BE2C (cell line): ENCODE results near the gene EIF5A.

Source experiments
- DNase-seq: peaks from one replicate; pipeline ENCODE4 v3.0.0-alpha.2; 2020
- H3K27me3 ChIP-seq: fragments of 250-450 bp; sonication (Bioruptor Pico); 2 replicates; pipeline ENCODE4 v1.5.1; 2020; ENCODE audit warnings: mild to moderate bottlenecking
- H3K36me3 ChIP-seq: fragments of 250-450 bp; sonication (Bioruptor Pico); 2 replicates; pipeline ENCODE4 v1.5.1; 2020; ENCODE audit warnings: mild to moderate bottlenecking
- H3K4me1 ChIP-seq: fragments of 250-450 bp; sonication (Bioruptor Pico); 2 replicates; pipeline ENCODE4 v1.5.1; 2020
- H3K4me3 ChIP-seq: 2 replicates; pipeline ENCODE4 v1.5.1; 2011; ENCODE audit warnings: low read depth, low read length
- H3K9me3 ChIP-seq: fragments of 250-450 bp; sonication (Bioruptor Pico); 2 replicates; pipeline ENCODE4 v1.5.1; 2020
- TF ChIP-seq, protein P1 (sequence below): IDR thresholded peaks from 2 replicates; pipeline ENCODE4 v1.5.1; 2012; ENCODE audit warnings: mild to moderate bottlenecking, low read depth, low read length

The EIF5A gene

GRCh38 chr17:7351665-7352502 is 44.5 kb downstream of the EIF5A start, which contains the start of gene KCTD11:
KCTD11 (plus strand) TSS chr17:7352162.
- H3K4me1 ChIP-seq: 0 out of 2 replicates have a peak, but pooled peaks cover 2% of the 10 kb centered on the region
- DNase-seq: peak; percentile 58
- TF ChIP-seq, protein P1, sequence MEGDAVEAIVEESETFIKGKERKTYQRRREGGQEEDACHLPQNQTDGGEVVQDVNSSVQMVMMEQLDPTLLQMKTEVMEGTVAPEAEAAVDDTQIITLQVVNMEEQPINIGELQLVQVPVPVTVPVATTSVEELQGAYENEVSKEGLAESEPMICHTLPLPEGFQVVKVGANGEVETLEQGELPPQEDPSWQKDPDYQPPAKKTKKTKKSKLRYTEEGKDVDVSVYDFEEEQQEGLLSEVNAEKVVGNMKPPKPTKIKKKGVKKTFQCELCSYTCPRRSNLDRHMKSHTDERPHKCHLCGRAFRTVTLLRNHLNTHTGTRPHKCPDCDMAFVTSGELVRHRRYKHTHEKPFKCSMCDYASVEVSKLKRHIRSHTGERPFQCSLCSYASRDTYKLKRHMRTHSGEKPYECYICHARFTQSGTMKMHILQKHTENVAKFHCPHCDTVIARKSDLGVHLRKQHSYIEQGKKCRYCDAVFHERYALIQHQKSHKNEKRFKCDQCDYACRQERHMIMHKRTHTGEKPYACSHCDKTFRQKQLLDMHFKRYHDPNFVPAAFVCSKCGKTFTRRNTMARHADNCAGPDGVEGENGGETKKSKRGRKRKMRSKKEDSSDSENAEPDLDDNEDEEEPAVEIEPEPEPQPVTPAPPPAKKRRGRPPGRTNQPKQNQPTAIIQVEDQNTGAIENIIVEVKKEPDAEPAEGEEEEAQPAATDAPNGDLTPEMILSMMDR: peak; percentile 30; the same call in 1 of the 2 replicates
- no peaks in the 10 kb centered on the region for H3K36me3 ChIP-seq
- H3K9me3 ChIP-seq: no peaks in the 10 kb centered on the region
- H3K27me3 ChIP-seq: no peaks in the 10 kb centered on the region
- H3K4me3 ChIP-seq: peak within 1 kb of the TSS; percentile 54

- Histone ChIP-seq H3K4me1 (0 out of 2 replicates have a peak, but pooled peaks cover 2% of the 10 kb centered on the region), H3K9me3 (no peaks in the 10 kb centered on the region), H3K36me3 (no peaks in the 10 kb centered on the region), H3K4me3 (peak overlapping the region; percentile 54), H3K27me3 (no peaks in the 10 kb centered on the region)
- no peak for DNase-seq
- TF ChIP-seq, protein P1: no peak; the same call in 1 of the 2 replicates
Observed at GRCh38 chr17:7352503-7352889, 45.1 kb downstream of the EIF5A start.

- no peaks in the 10 kb centered on the region for H3K36me3 ChIP-seq
- H3K9me3 ChIP-seq: no peaks in the 10 kb centered on the region
- no peak overlapping the region for H3K4me3 ChIP-seq
- DNase-seq: no peak
- H3K27me3 ChIP-seq: no peaks in the 10 kb centered on the region
- TF ChIP-seq, protein P1: no peak
- 0 out of 2 replicates have a peak, but pooled peaks cover 2% of the 10 kb centered on the region for H3K4me1 ChIP-seq
Observed at GRCh38 chr17:7352910-7353635, 45.6 kb downstream of the EIF5A start.

- H3K36me3 ChIP-seq: no peaks in the 10 kb centered on the region
- TF ChIP-seq, protein P1: no peak
- no peaks in the 10 kb centered on the region for H3K9me3 ChIP-seq
- no peak for DNase-seq
- 0 out of 2 replicates have a peak, but pooled peaks cover 2% of the 10 kb centered on the region for H3K4me1 ChIP-seq
- H3K27me3 ChIP-seq: no peaks in the 10 kb centered on the region
- no peak overlapping the region for H3K4me3 ChIP-seq
Observed at GRCh38 chr17:7354262-7354843, 46.9 kb downstream of the EIF5A start.

DNA sequence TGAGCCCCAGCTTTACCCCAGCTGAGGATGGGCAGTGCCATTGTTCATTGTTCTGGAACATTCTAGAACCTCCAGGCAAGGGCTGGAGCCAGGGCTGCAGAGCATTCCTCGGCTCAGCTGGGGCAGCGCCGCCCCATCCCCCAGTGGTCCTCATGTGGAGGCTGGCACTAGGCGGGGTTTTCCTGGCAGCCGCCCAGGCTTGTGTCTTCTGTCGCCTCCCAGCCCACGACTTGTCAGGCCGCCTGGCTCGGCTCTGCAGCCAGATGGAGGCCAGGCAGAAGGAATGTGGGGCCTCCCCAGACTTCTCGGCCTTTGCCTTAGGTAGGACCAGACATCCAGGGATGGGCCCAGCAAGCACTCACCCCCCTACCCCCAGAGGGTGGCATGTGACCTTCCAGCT is 47.6 kb downstream of the EIF5A start, which contains the start of gene TMEM95:
TSS of gene TMEM95 (plus strand) at position 104 of the 400 bp plus-strand sequence. CDS start at position 153, 49 bp downstream.
- Histone ChIP-seq H3K36me3 (no peaks in the 10 kb centered on the region), H3K27me3 (no peaks in the 10 kb centered on the region), H3K4me3 (no peak within 1 kb of the TSS), H3K4me1 (no peaks in the 10 kb centered on the region), H3K9me3 (no peaks in the 10 kb centered on the region)
- peak; percentile 53 for DNase-seq
- TF ChIP-seq, protein P1: no peak
